Measurements from ENCODE around the gene SLC35E3. TPM values are rescaled to one million over a fixed set of nuclear protein-coding genes. Genes with fewer than 3 reads are reported as not detected.

SLC35E3 gene
- total and polyA plus RNA-seq, 2 donors, result 6.6 to 8.8 TPM

DNA sequence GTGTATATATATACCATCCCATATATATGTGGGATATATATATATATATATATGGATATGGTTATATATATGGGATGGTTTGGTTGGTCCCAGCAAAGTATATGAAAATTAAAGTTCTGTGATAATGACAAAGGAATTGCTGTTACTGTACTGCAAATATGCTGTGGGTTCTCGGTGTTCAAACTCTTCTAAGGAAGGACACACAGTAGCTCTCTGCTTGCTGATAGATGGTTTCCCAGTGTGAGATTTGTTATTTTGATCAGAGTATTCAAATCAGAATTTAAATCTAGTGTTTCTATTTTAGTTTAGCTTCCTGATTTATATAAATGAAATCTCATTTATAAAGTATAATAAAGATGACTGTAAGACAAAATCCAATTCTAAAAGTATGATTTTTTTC is 19.7 kb downstream of the SLC35E3 start:
- peaks cover 32 to 33% of the 10 kb centered on the region in 2 donors for H3K36me3 ChIP-seq (ENCODE audit: control insufficient read depth in 2 of 2, insufficient read depth in 2 of 2, low read length in 1 of 2)
- WGBS, result 100% methylated on average over 1 of the region's 1 CpG

DNA sequence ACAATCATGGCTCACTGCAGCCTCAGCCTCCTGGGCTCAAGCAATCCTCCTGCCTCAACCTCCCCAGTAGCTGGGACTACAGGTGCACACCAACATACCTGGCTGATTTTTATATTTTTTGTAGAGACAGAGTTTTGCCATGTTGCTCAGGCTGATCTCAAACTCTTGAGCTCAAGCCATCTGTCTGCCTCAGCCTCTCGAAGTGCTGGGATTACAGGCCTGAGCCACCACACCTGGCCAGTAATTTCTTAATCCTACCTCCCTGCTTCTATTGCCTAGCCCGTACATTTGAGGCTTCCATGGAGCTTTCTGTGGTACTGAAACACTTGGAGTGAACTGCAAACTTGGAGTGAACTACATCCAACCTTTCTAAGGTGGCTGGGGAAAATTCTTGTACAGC is 20.7 kb downstream of the SLC35E3 start:
- H3K4me3 ChIP-seq (ENCODE audit: low read length in 2 of 2), result no peak overlapping the region
- H3K27me3 ChIP-seq (ENCODE audit: control insufficient read depth in 2 of 2, insufficient read depth in 1 of 2, low read length in 1 of 2), result no peaks in the 10 kb centered on the region
- no peak overlapping the region for H3K27ac ChIP-seq (ENCODE audit: low read depth in 1 of 2, low read length in 1 of 2)
- peaks cover 0 to 5% of the 10 kb centered on the region in 2 donors for H3K9me3 ChIP-seq (ENCODE audit: control insufficient read depth in 2 of 2, insufficient read depth in 1 of 2, low read length in 1 of 2)
- WGBS, result 100% methylated on average over 2 of the region's 2 CpGs
- H3K4me1 ChIP-seq (ENCODE audit: control insufficient read depth in 2 of 2, insufficient read depth in 2 of 2, low read length in 2 of 2), result peaks cover 11 to 29% of the 10 kb centered on the region in 2 donors
- H3K36me3 ChIP-seq (ENCODE audit: control insufficient read depth in 2 of 2, insufficient read depth in 2 of 2, low read length in 1 of 2), result peaks cover 26 to 28% of the 10 kb centered on the region in 2 donors
- no peak for DNase-seq (ENCODE audit: low read depth in 6 of 9, low spot score in 9 of 9)

More for the DNA sequence above, 19.7 kb downstream of the SLC35E3 start:
- Histone ChIP-seq H3K27me3 (ENCODE audit: control insufficient read depth in 2 of 2, insufficient read depth in 1 of 2, low read length in 1 of 2) (no peaks in the 10 kb centered on the region), H3K9me3 (ENCODE audit: control insufficient read depth in 2 of 2, insufficient read depth in 1 of 2, low read length in 1 of 2) (peaks cover 0 to 5% of the 10 kb centered on the region in 2 donors), H3K4me1 (ENCODE audit: control insufficient read depth in 2 of 2, insufficient read depth in 2 of 2, low read length in 2 of 2) (peaks cover 11 to 24% of the 10 kb centered on the region in 2 donors), H3K27ac (ENCODE audit: low read depth in 1 of 2, low read length in 1 of 2) (no peak overlapping the region), H3K4me3 (ENCODE audit: low read length in 2 of 2) (no peak overlapping the region)
- no peak for DNase-seq (ENCODE audit: low read depth in 6 of 9, low spot score in 9 of 9)

DNA sequence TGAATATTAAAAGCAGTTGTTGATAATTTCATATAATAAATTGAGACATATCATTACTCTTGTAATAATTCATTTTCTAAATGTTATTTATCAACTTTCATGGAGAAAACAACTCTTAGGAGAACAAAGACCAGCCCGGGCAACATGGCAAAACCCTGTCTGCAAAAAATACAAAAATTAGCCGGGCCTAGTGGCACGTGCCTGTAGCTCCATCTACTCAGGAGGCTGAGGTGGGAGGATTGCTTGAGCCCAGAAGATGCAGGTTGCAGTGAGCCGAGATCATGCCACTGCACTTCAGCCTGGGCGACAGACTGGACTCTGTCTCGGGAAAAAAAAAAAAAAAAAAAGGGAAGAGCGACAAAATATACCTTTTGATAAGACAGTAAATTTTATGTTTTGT is 21.2 kb downstream of the SLC35E3 start:
- Histone ChIP-seq H3K27ac (ENCODE audit: low read depth in 1 of 2, low read length in 1 of 2) (no peak overlapping the region), H3K9me3 (ENCODE audit: control insufficient read depth in 2 of 2, insufficient read depth in 1 of 2, low read length in 1 of 2) (peaks cover 0 to 2% of the 10 kb centered on the region in 2 donors), H3K27me3 (ENCODE audit: control insufficient read depth in 2 of 2, insufficient read depth in 1 of 2, low read length in 1 of 2) (no peaks in the 10 kb centered on the region), H3K36me3 (ENCODE audit: control insufficient read depth in 2 of 2, insufficient read depth in 2 of 2, low read length in 1 of 2) (peaks cover 21 to 28% of the 10 kb centered on the region in 2 donors), H3K4me3 (ENCODE audit: low read length in 2 of 2) (no peak overlapping the region), H3K4me1 (ENCODE audit: control insufficient read depth in 2 of 2, insufficient read depth in 2 of 2, low read length in 2 of 2) (peaks cover 9 to 29% of the 10 kb centered on the region in 2 donors)
- 90% methylated on average over 7 of the region's 7 CpGs for WGBS
- DNase-seq (ENCODE audit: low read depth in 6 of 9, low spot score in 9 of 9), result no peak

DNA sequence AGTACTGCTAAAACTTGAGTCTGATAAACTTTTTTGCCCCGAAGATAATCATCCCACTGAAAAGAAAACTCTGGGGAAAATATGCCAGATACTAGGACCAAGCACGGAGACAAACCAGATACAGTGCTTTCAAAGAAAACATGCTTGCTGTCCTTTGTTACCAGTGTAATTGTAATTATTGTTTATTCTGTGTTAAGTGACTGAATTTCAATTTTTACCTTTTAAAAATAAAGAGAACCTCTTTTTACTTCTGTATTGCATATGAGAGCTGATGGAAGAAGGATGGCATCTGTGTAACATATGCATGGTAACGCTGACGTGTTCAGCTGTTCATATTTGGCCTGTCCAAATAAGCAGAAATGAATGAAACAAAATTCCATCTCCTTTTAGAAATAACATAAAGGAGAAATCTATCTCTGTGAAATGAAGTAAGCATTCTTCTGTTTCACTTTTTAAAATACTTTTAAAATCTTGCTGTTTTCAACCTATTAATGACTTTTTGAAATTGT is 22.5 kb downstream of the SLC35E3 start:
- Histone ChIP-seq H3K9me3 (ENCODE audit: control insufficient read depth in 2 of 2, insufficient read depth in 1 of 2, low read length in 1 of 2) (no peaks in the 10 kb centered on the region), H3K27ac (ENCODE audit: low read depth in 1 of 2, low read length in 1 of 2) (no peak overlapping the region), H3K36me3 (ENCODE audit: control insufficient read depth in 2 of 2, insufficient read depth in 2 of 2, low read length in 1 of 2) (peaks cover 16 to 24% of the 10 kb centered on the region in 2 donors), H3K4me1 (ENCODE audit: control insufficient read depth in 2 of 2, insufficient read depth in 2 of 2, low read length in 2 of 2) (peaks cover 14 to 28% of the 10 kb centered on the region in 2 donors), H3K4me3 (ENCODE audit: low read length in 2 of 2) (no peak overlapping the region), H3K27me3 (ENCODE audit: control insufficient read depth in 2 of 2, insufficient read depth in 1 of 2, low read length in 1 of 2) (no peaks in the 10 kb centered on the region)
- WGBS, result 97% methylated on average over 4 of the region's 4 CpGs
- no peak for DNase-seq (ENCODE audit: low read depth in 6 of 9, low spot score in 9 of 9)

DNA sequence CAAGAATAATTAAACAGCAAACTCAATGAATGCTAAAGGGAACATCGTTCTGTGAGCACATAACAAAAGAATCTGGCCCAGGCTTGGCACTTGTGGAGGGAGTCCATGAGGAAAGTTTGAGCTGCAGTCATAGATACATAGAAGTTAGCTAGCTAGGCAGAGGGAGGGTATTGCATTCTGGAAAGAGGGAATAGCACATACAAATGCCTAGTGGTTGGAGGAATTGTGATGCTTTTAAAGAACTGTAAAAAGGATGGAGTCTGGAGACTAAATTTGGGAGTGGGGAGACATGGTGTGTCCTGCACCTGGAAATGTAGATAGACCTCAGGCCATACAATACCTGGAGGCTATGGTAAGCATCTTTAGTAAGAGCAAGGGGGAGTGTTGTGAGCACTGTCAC is 24.0 kb downstream of the SLC35E3 start:
- no peak overlapping the region for H3K4me3 ChIP-seq (ENCODE audit: low read length in 2 of 2)
- H3K36me3 ChIP-seq (ENCODE audit: control insufficient read depth in 2 of 2, insufficient read depth in 2 of 2, low read length in 1 of 2), result peaks cover 5 to 9% of the 10 kb centered on the region in 2 donors
- H3K4me1 ChIP-seq (ENCODE audit: control insufficient read depth in 2 of 2, insufficient read depth in 2 of 2, low read length in 2 of 2), result peaks cover 28 to 42% of the 10 kb centered on the region in 2 donors
- 98% methylated on average over 1 of the region's 1 CpG for WGBS
- DNase-seq (ENCODE audit: low read depth in 6 of 9, low spot score in 9 of 9), result no peak
- no peaks in the 10 kb centered on the region for H3K27me3 ChIP-seq (ENCODE audit: control insufficient read depth in 2 of 2, insufficient read depth in 1 of 2, low read length in 1 of 2)
- H3K9me3 ChIP-seq (ENCODE audit: control insufficient read depth in 2 of 2, insufficient read depth in 1 of 2, low read length in 1 of 2), result no peaks in the 10 kb centered on the region
- no peak overlapping the region for H3K27ac ChIP-seq (ENCODE audit: low read depth in 1 of 2, low read length in 1 of 2)

DNA sequence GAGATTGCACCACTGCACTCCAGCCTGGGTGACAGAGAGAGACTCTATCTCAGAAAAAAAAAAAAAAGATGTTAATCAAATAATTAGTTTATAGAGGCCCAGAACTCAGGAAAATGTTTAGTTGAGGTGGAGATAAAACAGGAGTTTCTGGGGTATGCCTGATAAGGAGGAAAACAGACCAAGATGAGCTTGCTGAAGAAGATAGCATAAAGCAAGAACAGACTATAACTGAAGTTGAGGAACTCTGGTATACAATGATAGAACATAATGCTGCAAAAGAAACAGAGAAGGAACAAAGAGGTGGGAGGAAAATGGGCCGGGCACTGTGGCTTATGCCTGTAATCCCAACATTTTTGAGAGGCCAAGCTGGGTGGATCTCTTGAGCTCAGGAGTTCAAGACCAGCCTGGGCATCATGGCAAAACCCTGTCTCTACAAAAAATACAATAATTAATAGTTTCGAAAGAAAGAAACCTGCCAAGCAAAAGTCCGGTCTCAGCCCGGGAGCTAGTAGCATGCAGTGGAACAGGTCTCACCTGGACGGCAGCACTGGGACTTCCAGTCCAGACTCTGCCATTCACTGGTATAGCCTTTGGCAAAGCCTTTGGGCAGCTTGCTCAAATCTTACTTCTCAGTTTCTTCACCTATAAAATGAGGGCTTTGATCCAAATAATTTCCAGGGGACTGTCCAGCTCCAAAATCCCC is 25.4 kb downstream of the SLC35E3 start:
- H3K4me1 ChIP-seq (ENCODE audit: control insufficient read depth in 2 of 2, insufficient read depth in 2 of 2, low read length in 2 of 2), result peaks cover 31 to 55% of the 10 kb centered on the region in 2 donors
- H3K27ac ChIP-seq (ENCODE audit: low read depth in 1 of 2, low read length in 1 of 2), result peak overlapping the region in 1 of 2 donors; percentile 94
- DNase-seq (ENCODE audit: low read depth in 6 of 9, low spot score in 9 of 9), result no peak
- peaks cover 5 to 6% of the 10 kb centered on the region in 2 donors for H3K36me3 ChIP-seq (ENCODE audit: control insufficient read depth in 2 of 2, insufficient read depth in 2 of 2, low read length in 1 of 2)
- H3K4me3 ChIP-seq (ENCODE audit: low read length in 2 of 2), result no peak overlapping the region
- 95% methylated on average over 5 of the region's 5 CpGs for WGBS
- no peaks in the 10 kb centered on the region for H3K9me3 ChIP-seq (ENCODE audit: control insufficient read depth in 2 of 2, insufficient read depth in 1 of 2, low read length in 1 of 2)
- H3K27me3 ChIP-seq (ENCODE audit: control insufficient read depth in 2 of 2, insufficient read depth in 1 of 2, low read length in 1 of 2), result no peaks in the 10 kb centered on the region

DNA sequence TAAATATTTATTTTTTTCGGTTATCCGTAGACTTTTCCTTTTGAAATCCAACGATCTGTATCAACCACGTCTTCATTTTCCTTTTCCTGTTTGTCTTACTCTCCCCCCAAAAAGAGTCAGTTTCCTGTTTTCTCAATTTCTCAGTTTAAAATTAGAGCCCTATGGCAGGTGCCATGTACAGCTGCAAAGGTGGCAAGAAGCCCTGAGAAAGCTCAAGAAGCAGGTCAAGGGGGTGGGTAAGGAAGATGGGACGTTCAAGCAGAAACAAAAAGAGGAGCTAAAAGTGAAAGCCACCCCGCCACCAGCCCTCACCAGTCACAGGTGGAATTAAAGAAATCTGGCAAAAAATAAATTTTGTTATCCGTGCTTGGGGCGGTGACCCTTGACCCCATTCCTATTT is 26.7 kb downstream of the SLC35E3 start:
- 10% methylated on average over 8 of the region's 8 CpGs for WGBS

DNA sequence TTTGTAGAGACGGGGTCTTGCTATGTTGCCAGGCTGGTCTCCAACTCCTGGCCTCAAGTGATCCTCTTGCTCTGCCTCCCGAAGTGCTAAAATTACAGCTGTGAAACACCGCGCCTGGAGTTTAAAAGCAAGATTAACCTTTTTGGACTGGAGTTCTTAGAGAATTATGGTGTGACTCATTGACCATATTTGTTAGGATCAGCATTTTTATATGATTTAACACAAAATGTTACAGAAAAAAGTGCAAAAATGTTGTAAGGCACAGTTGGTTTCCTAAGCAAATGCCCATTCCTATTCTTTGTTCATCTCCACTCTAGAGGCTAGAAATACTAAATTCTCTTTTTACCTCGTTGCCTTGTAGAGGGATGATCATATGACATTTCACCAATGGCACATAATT is 27.6 kb downstream of the SLC35E3 start:
- 92% methylated on average over 5 of the region's 5 CpGs for WGBS
- no peak for DNase-seq (ENCODE audit: low read depth in 6 of 9, low spot score in 9 of 9)
- H3K27me3 ChIP-seq (ENCODE audit: control insufficient read depth in 2 of 2, insufficient read depth in 1 of 2, low read length in 1 of 2), result no peaks in the 10 kb centered on the region
- no peaks in the 10 kb centered on the region for H3K36me3 ChIP-seq (ENCODE audit: control insufficient read depth in 2 of 2, insufficient read depth in 2 of 2, low read length in 1 of 2)
- peak overlapping the region; percentile 87 to 94 for H3K27ac ChIP-seq (ENCODE audit: low read depth in 1 of 2, low read length in 1 of 2)
- H3K4me1 ChIP-seq (ENCODE audit: control insufficient read depth in 2 of 2, insufficient read depth in 2 of 2, low read length in 2 of 2), result peaks cover 38 to 69% of the 10 kb centered on the region in 2 donors
- H3K9me3 ChIP-seq (ENCODE audit: control insufficient read depth in 2 of 2, insufficient read depth in 1 of 2, low read length in 1 of 2), result peaks cover 0 to 2% of the 10 kb centered on the region in 2 donors
- no peak overlapping the region for H3K4me3 ChIP-seq (ENCODE audit: low read length in 2 of 2)

More for the DNA sequence above, 26.7 kb downstream of the SLC35E3 start:
- Histone ChIP-seq H3K4me1 (ENCODE audit: control insufficient read depth in 2 of 2, insufficient read depth in 2 of 2, low read length in 2 of 2) (peaks cover 38 to 69% of the 10 kb centered on the region in 2 donors), H3K36me3 (ENCODE audit: control insufficient read depth in 2 of 2, insufficient read depth in 2 of 2, low read length in 1 of 2) (peaks cover 0 to under 1% of the 10 kb centered on the region in 2 donors), H3K4me3 (ENCODE audit: low read length in 2 of 2) (peak overlapping the region in 1 of 2 donors; percentile 30), H3K27ac (ENCODE audit: low read depth in 1 of 2, low read length in 1 of 2) (peak overlapping the region; percentile 87 to 94), H3K27me3 (ENCODE audit: control insufficient read depth in 2 of 2, insufficient read depth in 1 of 2, low read length in 1 of 2) (no peaks in the 10 kb centered on the region), H3K9me3 (ENCODE audit: control insufficient read depth in 2 of 2, insufficient read depth in 1 of 2, low read length in 1 of 2) (no peaks in the 10 kb centered on the region)
- DNase-seq (ENCODE audit: low read depth in 6 of 9, low spot score in 9 of 9), result peak; percentile 59 to 91 (median 75)

DNA sequence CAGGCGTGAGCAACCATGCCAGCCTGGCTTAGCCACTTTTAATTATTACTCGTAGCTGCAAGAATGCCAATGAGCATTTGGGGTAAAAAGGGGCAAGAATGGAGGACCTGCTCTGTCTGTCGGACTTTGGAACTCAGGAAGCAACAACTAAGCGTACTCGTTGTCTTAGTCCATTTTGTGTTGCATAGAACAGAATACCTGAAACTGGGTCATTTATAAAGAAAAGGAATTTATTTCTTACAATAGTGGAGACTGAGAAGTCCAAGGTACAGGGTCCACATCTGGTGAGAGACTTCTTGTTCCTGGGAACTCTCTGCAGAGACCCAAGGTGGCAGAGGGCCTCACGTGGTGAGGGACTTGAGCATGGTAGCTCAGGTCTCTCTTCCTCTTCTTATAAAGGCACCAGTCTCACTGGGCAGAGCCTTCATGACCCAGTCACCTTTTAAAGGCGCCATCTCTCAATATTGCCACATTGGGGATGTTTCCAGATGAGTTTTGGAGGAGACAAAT is 29.2 kb downstream of the SLC35E3 start:
- Histone ChIP-seq H3K27me3 (ENCODE audit: control insufficient read depth in 2 of 2, insufficient read depth in 1 of 2, low read length in 1 of 2) (no peaks in the 10 kb centered on the region), H3K4me3 (ENCODE audit: low read length in 2 of 2) (no peak overlapping the region), H3K36me3 (ENCODE audit: control insufficient read depth in 2 of 2, insufficient read depth in 2 of 2, low read length in 1 of 2) (no peaks in the 10 kb centered on the region), H3K4me1 (ENCODE audit: control insufficient read depth in 2 of 2, insufficient read depth in 2 of 2, low read length in 2 of 2) (peaks cover 38 to 69% of the 10 kb centered on the region in 2 donors), H3K9me3 (ENCODE audit: control insufficient read depth in 2 of 2, insufficient read depth in 1 of 2, low read length in 1 of 2) (peaks cover 0 to 2% of the 10 kb centered on the region in 2 donors), H3K27ac (ENCODE audit: low read depth in 1 of 2, low read length in 1 of 2) (peak overlapping the region in 1 of 2 donors; percentile 94)
- no peak for DNase-seq (ENCODE audit: low read depth in 6 of 9, low spot score in 9 of 9)
- 96% methylated on average over 7 of the region's 7 CpGs for WGBS
